GM12878 (cell line): ENCODE data around the gene POC1B. TPM values are rescaled to one million over a fixed set of nuclear protein-coding genes. Genes with fewer than 3 reads are reported as not detected.
"Not testable (repeated sequence)": the region's sequence is repeated elsewhere in the genome, so short reads cannot be mapped to it uniquely, and the experiment has no call there.

ENCODE experiments used
- ATAC-seq: fragments of 200-7000 bp; cut with Tn5 transposase; 3 replicates; pipeline ENCODE4 v1.9.1; 2020; ENCODE audit warnings: mild to moderate bottlenecking, moderate library complexity
- BruUV-seq: library from RNA; stranded (reverse); fragments of 400-500 nt; replicated peaks from 2 replicates; lab custom pipeline; 2021; lab: Mats Ljungman, UMichigan
- CTCF ChIA-PET: fragments of 300-600 bp; sonication (Branson Sonifier 250); formaldehyde crosslinking; extraction: SDS; loops from one replicate; lab custom pipeline; 2021; ENCODE audit warnings: inconsistent platforms; lab: Yijun Ruan, JAX
- POLR2A ChIA-PET: fragments of 350-600 bp; formaldehyde crosslinking; extraction: SDS; loops from one replicate; lab custom pipeline; 2021; ENCODE audit warnings: inconsistent platforms; lab: Charles Lee
- RAD21 ChIA-PET: fragments of 300-600 bp; sonication (Branson Sonifier 250); formaldehyde crosslinking; loops from one replicate; lab custom pipeline; 2023; ENCODE audit warnings: antibody characterized with exemption; ENCODE audit not compliant: unreplicated experiment; lab: Charles Lee
- SMC1A ChIA-PET: fragments of 300-600 bp; sonication (Branson Sonifier 250); formaldehyde crosslinking; loops from one replicate; lab custom pipeline; 2023; ENCODE audit not compliant: unreplicated experiment, uncharacterized antibody; lab: Charles Lee
- DNase-seq: peaks from one replicate; pipeline ENCODE4 v3.0.0-alpha.2; 2011; ENCODE audit warnings: low read depth, low spot score
- FAIRE-seq: peaks from 3 replicates; lab custom pipeline; 2011; peaks lifted over from hg19 to GRCh38; lab: Jason Lieb, UNC
- H2AFZ ChIP-seq: 2 replicates; pipeline ENCODE4 v1.6.0; 2011; ENCODE audit warnings: low read depth, low read length, control low read depth; ENCODE audit not compliant: control insufficient read depth
- H3K27ac ChIP-seq: 2 replicates; pipeline ENCODE4 v1.5.1; 2011; ENCODE audit warnings: control low read depth; ENCODE audit not compliant: control insufficient read depth, insufficient read depth
- H3K27me3 ChIP-seq, 2 experiments: replicated peaks in 1 of 2; 2 replicates each; pipeline versions ENCODE4 v1.6.0 to v1.6.1; 2011; ENCODE audit warnings: low read length in 1 of 2; ENCODE audit not compliant: control insufficient read depth in 2 of 2, insufficient read depth in 2 of 2
- H3K36me3 ChIP-seq, 2 experiments: 2 replicates each; pipeline ENCODE4 v1.5.1; 2011; ENCODE audit warnings: low read length in 1 of 2; ENCODE audit not compliant: control insufficient read depth in 2 of 2, insufficient read depth in 2 of 2
- H3K4me1 ChIP-seq: 2 replicates; pipeline ENCODE4 v1.6.1; 2011; ENCODE audit warnings: mild to moderate bottlenecking, low read length, moderate library complexity, mixed read lengths; ENCODE audit not compliant: control insufficient read depth, insufficient read depth
- H3K4me2 ChIP-seq: 2 replicates; pipeline ENCODE4 v1.6.0; 2011; ENCODE audit warnings: control low read depth; ENCODE audit not compliant: control insufficient read depth, insufficient read depth
- H3K4me3 ChIP-seq: fragments of 200-600 bp; sonication (generic); 2 replicates; pipeline ENCODE4 v1.5.1; 2016
- H3K79me2 ChIP-seq: 2 replicates; pipeline ENCODE4 v1.6.0; 2011; ENCODE audit warnings: low read length; ENCODE audit not compliant: control insufficient read depth, insufficient read depth
- H3K9ac ChIP-seq: 2 replicates; pipeline ENCODE4 v1.8.0; 2011; ENCODE audit warnings: low read length, control low read depth, mixed read lengths; ENCODE audit not compliant: control insufficient read depth, insufficient read depth
- H3K9me3 ChIP-seq: replicated peaks from 3 replicates; pipeline ENCODE4 v1.5.1; 2011; ENCODE audit warnings: mild to moderate bottlenecking, low read length; ENCODE audit not compliant: control insufficient read depth, insufficient read depth
- H4K20me1 ChIP-seq: 2 replicates; pipeline ENCODE4 v1.6.0; 2011; ENCODE audit not compliant: control insufficient read depth, insufficient read depth
- ATF3 ChIP-seq: IDR thresholded peaks from 2 replicates; pipeline ENCODE4 v1.6.1; 2011; ENCODE audit warnings: low read depth, mild to moderate bottlenecking, low read length, moderate library complexity, borderline replicate concordance; ENCODE audit errors: extremely low read depth
- BCL11A ChIP-seq: IDR thresholded peaks from 2 replicates; pipeline ENCODE4 v1.6.1; 2011; ENCODE audit warnings: low read depth, low read length
- CBX3 ChIP-seq: fragments of 200-600 bp; sonication (generic); IDR thresholded peaks from 2 replicates; pipeline ENCODE4 v1.6.1; 2016; ENCODE audit warnings: low read depth, borderline replicate concordance
- CHD1 ChIP-seq: IDR thresholded peaks from 2 replicates; pipeline ENCODE4 v1.6.1; 2012; ENCODE audit warnings: low read depth, low read length, improper control_type of control experiment
- EED ChIP-seq: sonication (generic); IDR thresholded peaks from 2 replicates; pipeline ENCODE4 v1.6.1; 2016; ENCODE audit warnings: antibody characterized with exemption, low read depth
- FOXK2 ChIP-seq: fragments of 450-650 bp; IDR thresholded peaks from 2 replicates; pipeline ENCODE4 v1.6.1; 2017; ENCODE audit warnings: mild to moderate bottlenecking, moderate library complexity
- GABPA ChIP-seq: IDR thresholded peaks from 2 replicates; pipeline ENCODE4 v1.6.1; 2014; ENCODE audit warnings: antibody characterized with exemption, low read depth, mild to moderate bottlenecking, inconsistent platforms
- KAT2A ChIP-seq: conservative IDR thresholded peaks from 2 replicates; pipeline ENCODE4 v1.6.1; 2011; ENCODE audit warnings: low read depth, low read length; ENCODE audit not compliant: control insufficient read depth
- KLF5 ChIP-seq: fragments of 450-650 bp; IDR thresholded peaks from 2 replicates; pipeline ENCODE4 v1.6.1; 2014; ENCODE audit warnings: mild to moderate bottlenecking; ENCODE audit not compliant: partially characterized antibody
- MEF2B ChIP-seq: fragments of 450-650 bp; IDR thresholded peaks from 2 replicates; pipeline ENCODE4 v1.6.1; 2018; ENCODE audit warnings: mild to moderate bottlenecking, moderate library complexity; ENCODE audit not compliant: partially characterized antibody, poor library complexity, severe bottlenecking
- MYB ChIP-seq: fragments of 150-350 bp; IDR thresholded peaks from 2 replicates; pipeline ENCODE4 v1.6.1; 2014; ENCODE audit warnings: mild to moderate bottlenecking, low read depth, low read length, borderline replicate concordance
- NFYB ChIP-seq: IDR thresholded peaks from 2 replicates; pipeline ENCODE4 v1.6.1; 2011; ENCODE audit warnings: low read depth, mild to moderate bottlenecking, low read length, improper control_type of control experiment, moderate library complexity; ENCODE audit not compliant: insufficient read depth
- PAX5 ChIP-seq: IDR thresholded peaks from 2 replicates; pipeline ENCODE4 v1.6.1; 2011; ENCODE audit warnings: low read depth, low read length, borderline replicate concordance
- SP1 ChIP-seq: IDR thresholded peaks from one replicate; pipeline ENCODE4 v1.6.1; 2011; ENCODE audit warnings: low read depth, low read length
- SREBF2 ChIP-seq: IDR thresholded peaks from 2 replicates; pipeline ENCODE4 v1.6.1; 2012; ENCODE audit warnings: mild to moderate bottlenecking, low read length
- STAT3 ChIP-seq: IDR thresholded peaks from 2 replicates; pipeline ENCODE4 v1.6.1; 2011; ENCODE audit warnings: low read depth, low read length, improper control_type of control experiment
- SUPT20H ChIP-seq: IDR thresholded peaks from 2 replicates; pipeline ENCODE4 v1.6.1; 2011; ENCODE audit warnings: low read depth, mild to moderate bottlenecking, low read length, moderate library complexity, borderline replicate concordance; ENCODE audit not compliant: control insufficient read depth
- SUZ12 ChIP-seq: fragments of 200-600 bp; sonication (generic); IDR thresholded peaks from one replicate; pipeline ENCODE4 v1.6.1; 2018; ENCODE audit warnings: antibody characterized with exemption, mild to moderate bottlenecking; ENCODE audit not compliant: unreplicated experiment
- TBL1XR1 ChIP-seq: IDR thresholded peaks from 2 replicates; pipeline ENCODE4 v1.6.1; 2012; ENCODE audit warnings: low read depth, low read length, improper control_type of control experiment
- ZNF207 ChIP-seq: fragments of 450-650 bp; IDR thresholded peaks from 2 replicates; pipeline ENCODE4 v1.6.1; 2014; ENCODE audit warnings: antibody characterized with exemption, mild to moderate bottlenecking, borderline replicate concordance
- WGBS: methylation state at CpG from one replicate; pipeline ENCODE4 v1.1.6; 2016; ENCODE audit warnings: low lambda C conversion rate; ENCODE audit not compliant: insufficient replicate concordance, insufficient coverage; ENCODE audit errors: missing lambda C conversion rate; 5-methylcytosine and 5-hydroxymethylcytosine counted together
- in situ Hi-C: fragments of 300-500 bp; cut with MboI; formaldehyde crosslinking; loops from 9 replicates; pipeline ENCODE4 v1.14.3; 2018; ENCODE audit warnings: mixed read lengths
- intact Hi-C: fragments of 100-400 bp; cut with micrococcal nuclease; formaldehyde crosslinking; loops from one replicate; pipeline ENCODE4 v1.14.2; 2022; ENCODE audit not compliant: unreplicated experiment
- polyA plus RNA-seq, 11 experiments: library from polyadenylated mRNA; depleted of rRNA in 4 of 11; unstranded in 6 of 11; stranded (reverse) in 5 of 11; fragments of >200 nt; fragmentation: Nextera tagmentation in 4 of 11; fragmentation: Illumina TruSeq in 1 of 11; extraction: Ambion mirVana in 4 of 11; extraction: Trizol in 1 of 11; gene quantifications; 1 replicate in 1 of 11; 2 replicates in 10 of 11; pipeline versions ENCODE4 v1.2.1 to v1.2.3, GENCODE V29; 2011 to 2016; ENCODE audit warnings: inconsistent platforms in 2 of 11, missing spikeins in 2 of 11, low read depth in 1 of 11
- total RNA-seq, 4 experiments: library from RNA; depleted of rRNA in 3 of 4; stranded (reverse); fragments of >200 nt in 3 of 4; fragmentation: Illumina TruSeq in 1 of 4; extraction: Trizol in 1 of 4; gene quantifications; 2 replicates each; pipeline versions ENCODE4 v1.2.1 to v1.2.3, GENCODE V29; 2013 to 2021

The POC1B gene
- total and polyA plus RNA-seq, 10 of the 15 experiments (the other 5 are each of a cell fraction or from before 2014, with no cell fraction given), result 4.4 to 17.8 (median 11.3) TPM

DNA sequence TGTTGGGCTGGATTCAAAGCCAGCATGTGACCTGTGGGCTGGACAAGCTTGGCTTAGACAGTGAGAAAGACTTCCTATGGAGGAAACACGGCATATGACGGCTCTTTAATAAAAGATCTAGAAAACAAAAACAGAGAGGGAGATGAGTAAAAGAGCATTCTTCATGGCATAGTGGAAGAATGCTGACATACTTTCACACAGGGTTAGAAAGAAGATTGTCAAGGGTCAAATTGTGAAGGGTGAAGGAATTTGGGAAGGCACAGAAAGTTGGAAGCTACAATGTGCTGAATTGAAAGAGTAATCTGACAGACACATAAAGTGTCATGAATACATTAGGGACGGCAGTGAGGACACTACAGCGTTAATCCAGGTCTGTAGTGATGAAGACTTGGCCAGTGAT is 64.7 kb downstream of the POC1B start:
- ChIA-PET SMC1A (interaction anchor here (0.6 to 3.3 kb wide), 14 partner anchors 10 to 446 kb away, joined by 3 to 23 read pairs (median 5); partner anchors contain the start of gene GALNT4), POLR2A (no interaction called here), CTCF (interaction anchor here (0.6 to 5.6 kb wide), 26 partner anchors 10 to 1349 kb away, joined by 3 to 94 read pairs (median 4); partner anchors contain the start of gene POC1B), RAD21 (interaction anchor here (1.0 to 2.6 kb wide), 4 partner anchors 10 to 443 kb away, joined by 3 to 31 read pairs (median 4); no protein-coding TSS in a partner anchor)
- 94% methylated on average over 4 of the region's 4 CpGs for WGBS
- H3K36me3 ChIP-seq, result no peaks in the 10 kb centered on the region
- no peak overlapping the region for H2AFZ ChIP-seq
- TF ChIP-seq STAT3, result no peak
- TF ChIP-seq MYB, result no peak
- no peak for TF ChIP-seq KAT2A
- no peak for TF ChIP-seq SUZ12
- TF ChIP-seq CBX3, result no peak
- TF ChIP-seq PAX5, result no peak
- TF ChIP-seq CHD1, result no peak
- TF ChIP-seq EED, result no peak
- TF ChIP-seq GABPA, result no peak
- TF ChIP-seq SREBF2, result no peak
- no peak for TF ChIP-seq ZNF207
- no peak for TF ChIP-seq FOXK2
- no peak for TF ChIP-seq MEF2B
- TF ChIP-seq BCL11A, result no peak
- TF ChIP-seq TBL1XR1, result no peak
- TF ChIP-seq ATF3, result no peak
- TF ChIP-seq SUPT20H, result no peak
- no peak for TF ChIP-seq KLF5
- no peak for TF ChIP-seq SP1
- no peak for TF ChIP-seq NFYB
- no peaks in the 10 kb centered on the region for H3K9me3 ChIP-seq
- H3K4me2 ChIP-seq, result no peak overlapping the region
- no peaks in the 10 kb centered on the region for H3K79me2 ChIP-seq
- H3K27ac ChIP-seq, result no peak overlapping the region
- no peaks in the 10 kb centered on the region for H3K4me1 ChIP-seq
- no TSS peak for BruUV-seq
- H3K9ac ChIP-seq, result no peak overlapping the region
- DNase-seq (no peak), FAIRE-seq (no peak), ATAC-seq (no peak)
- intact Hi-C loops, result loop anchor here (1.0 kb wide), 2 partner anchors 410 to 442 kb away; no protein-coding TSS in a partner anchor
- in situ Hi-C loops, result loop anchor here (5.0 kb wide), 1 partner anchor 444 kb away; no protein-coding TSS in a partner anchor
- no peaks in the 10 kb centered on the region for H3K27me3 ChIP-seq
- H4K20me1 ChIP-seq, result no peaks in the 10 kb centered on the region
- no peak overlapping the region for H3K4me3 ChIP-seq

DNA sequence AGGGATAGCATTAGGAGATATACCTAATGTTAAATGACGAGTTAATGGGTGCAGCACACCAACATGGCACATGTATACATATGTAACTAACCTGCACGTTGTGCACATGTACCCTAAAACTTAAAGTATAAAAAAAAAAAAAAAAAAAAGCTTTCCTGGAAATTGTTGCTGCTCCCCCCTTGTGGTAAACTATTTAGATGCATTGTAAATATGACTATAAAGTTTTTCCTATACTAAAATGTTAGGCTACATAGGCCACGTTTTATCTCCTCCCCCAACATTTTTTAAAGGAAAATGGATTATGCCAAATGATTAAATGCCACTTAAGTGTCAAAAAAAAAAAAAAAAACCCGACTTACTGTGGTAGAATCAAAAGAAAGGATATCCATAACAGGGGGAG is 66.6 kb downstream of the POC1B start:
- H3K27me3 ChIP-seq, H3K79me2 ChIP-seq, H3K27ac ChIP-seq, DNase-seq, H3K9me3 ChIP-seq, intact Hi-C loops, POLR2A ChIA-PET, BruUV-seq, H3K4me3 ChIP-seq, H2AFZ ChIP-seq, H3K36me3 ChIP-seq, H3K9ac ChIP-seq, FAIRE-seq, ATAC-seq, H4K20me1 ChIP-seq, H3K4me1 ChIP-seq, H3K4me2 ChIP-seq: not testable (repeated sequence)
- CTCF ChIA-PET, result interaction anchor here (1.0 to 1.7 kb wide), 3 partner anchors 8 to 440 kb away, joined by 3 to 7 read pairs (median 4); no protein-coding TSS in a partner anchor
- in situ Hi-C loops, result loop anchor here (10.0 kb wide), 1 partner anchor 414 kb away; no protein-coding TSS in a partner anchor
- WGBS, result 60% methylated on average over 3 of the region's 4 CpGs
- RAD21 ChIA-PET, result interaction anchor here (0.7 to 1.2 kb wide), 3 partner anchors 330 to 442 kb away, joined by 3 read pairs; no protein-coding TSS in a partner anchor
- SMC1A ChIA-PET, result interaction anchor here (0.6 to 2.6 kb wide), 3 partner anchors 215 to 440 kb away, joined by 3 to 6 read pairs (median 4); no protein-coding TSS in a partner anchor
